Measurements from ENCODE around the gene HSFX3.
A peak's percentile ranks its signal among the peaks of the same experiment; 100 is the strongest.
"Not testable (repeated sequence)": the region's sequence is repeated elsewhere in the genome, so short reads cannot be mapped to it uniquely, and the experiment has no call there.

Gene HSFX3

GRCh38 chrX:149549701-149550100 is at the start of gene HSFX3:
HSFX3 (minus strand) TSS chrX:149549924; CDS start chrX:149549852, 72 bp downstream.
- peaks cover 11% of the 10 kb centered on the region for H3K36me3 Mint-ChIP-seq (ENCODE audit: low read depth)
- not testable (repeated sequence) for DNase-seq; H3K4me1 Mint-ChIP-seq (ENCODE audit: low read depth); H3K27ac Mint-ChIP-seq; H3K9me3 Mint-ChIP-seq; H3K4me3 Mint-ChIP-seq; H3K27me3 Mint-ChIP-seq

- H3K9me3 Mint-ChIP-seq; H3K4me3 Mint-ChIP-seq; H3K4me1 Mint-ChIP-seq (ENCODE audit: low read depth); H3K27ac Mint-ChIP-seq; H3K27me3 Mint-ChIP-seq; H3K36me3 Mint-ChIP-seq (ENCODE audit: low read depth); DNase-seq: not testable (repeated sequence)
Measured at GRCh38 chrX:149598603-149599002, 48.9 kb upstream of the HSFX3 start.

GRCh38 chrX:149595943-149596342 is 46.2 kb upstream of the HSFX3 start:
- not testable (repeated sequence) for DNase-seq; H3K36me3 Mint-ChIP-seq (ENCODE audit: low read depth); H3K4me3 Mint-ChIP-seq; H3K27ac Mint-ChIP-seq; H3K9me3 Mint-ChIP-seq; H3K4me1 Mint-ChIP-seq (ENCODE audit: low read depth); H3K27me3 Mint-ChIP-seq

- H3K27ac Mint-ChIP-seq; H3K4me3 Mint-ChIP-seq; DNase-seq; H3K9me3 Mint-ChIP-seq; H3K36me3 Mint-ChIP-seq (ENCODE audit: low read depth); H3K4me1 Mint-ChIP-seq (ENCODE audit: low read depth); H3K27me3 Mint-ChIP-seq: not testable (repeated sequence)
Measured at GRCh38 chrX:149595214-149595613, 45.5 kb upstream of the HSFX3 start, which contains the start of gene HSFX2. HSFX2 (minus strand) TSS chrX:149595314; CDS start chrX:149594700, 614 bp downstream.

GRCh38 chrX:149590993-149591392 is 41.3 kb upstream of the HSFX3 start:
- not testable (repeated sequence) for DNase-seq; H3K36me3 Mint-ChIP-seq (ENCODE audit: low read depth); H3K27ac Mint-ChIP-seq; H3K4me3 Mint-ChIP-seq; H3K27me3 Mint-ChIP-seq; H3K9me3 Mint-ChIP-seq; H3K4me1 Mint-ChIP-seq (ENCODE audit: low read depth)

- H3K4me3 Mint-ChIP-seq; H3K9me3 Mint-ChIP-seq; H3K27me3 Mint-ChIP-seq; DNase-seq; H3K4me1 Mint-ChIP-seq (ENCODE audit: low read depth); H3K27ac Mint-ChIP-seq; H3K36me3 Mint-ChIP-seq (ENCODE audit: low read depth): not testable (repeated sequence)
Measured at GRCh38 chrX:149587359-149587758, 37.6 kb upstream of the HSFX3 start, which contains the start of gene MAGEA9B. MAGEA9B (minus strand) TSS chrX:149587459; CDS start chrX:149583179, 4,280 bp downstream.

- H3K4me3 Mint-ChIP-seq; H3K9me3 Mint-ChIP-seq; H3K27me3 Mint-ChIP-seq; H3K27ac Mint-ChIP-seq; DNase-seq; H3K36me3 Mint-ChIP-seq (ENCODE audit: low read depth); H3K4me1 Mint-ChIP-seq (ENCODE audit: low read depth): not testable (repeated sequence)
Measured at GRCh38 chrX:149585631-149586030, 35.9 kb upstream of the HSFX3 start.

- not testable (repeated sequence) for H3K9me3 Mint-ChIP-seq; H3K4me1 Mint-ChIP-seq (ENCODE audit: low read depth); DNase-seq; H3K4me3 Mint-ChIP-seq; H3K36me3 Mint-ChIP-seq (ENCODE audit: low read depth); H3K27ac Mint-ChIP-seq; H3K27me3 Mint-ChIP-seq
Measured at GRCh38 chrX:149573456-149573855, 23.7 kb upstream of the HSFX3 start.

GRCh38 chrX:149572743-149573142 is 23.0 kb upstream of the HSFX3 start:
- Mint-ChIP-seq H3K27me3 (peaks cover 8% of the 10 kb centered on the region), H3K4me3 (no peak overlapping the region), H3K27ac (peak overlapping the region; percentile 71), H3K4me1 (ENCODE audit: low read depth) (peaks cover 9% of the 10 kb centered on the region), H3K9me3 (no peaks in the 10 kb centered on the region), H3K36me3 (ENCODE audit: low read depth) (no peaks in the 10 kb centered on the region)
- no peak for DNase-seq

- Mint-ChIP-seq H3K4me3 (no peak overlapping the region), H3K9me3 (no peaks in the 10 kb centered on the region), H3K27ac (no peak overlapping the region)
Measured at GRCh38 chrX:149571770-149572169, 22.0 kb upstream of the HSFX3 start.

GRCh38 chrX:149570668-149571067 is 20.9 kb upstream of the HSFX3 start:
- H3K36me3 Mint-ChIP-seq (ENCODE audit: low read depth) = no peaks in the 10 kb centered on the region
- DNase-seq = no peak
- H3K4me1 Mint-ChIP-seq (ENCODE audit: low read depth) = peaks cover 9% of the 10 kb centered on the region
- H3K4me3 Mint-ChIP-seq = no peak overlapping the region
- no peaks in the 10 kb centered on the region for H3K9me3 Mint-ChIP-seq
- H3K27ac Mint-ChIP-seq = no peak overlapping the region
- peaks cover 8% of the 10 kb centered on the region for H3K27me3 Mint-ChIP-seq

More at GRCh38 chrX:149571770-149572169, 22.0 kb upstream of the HSFX3 start:
- Mint-ChIP-seq H3K4me1 (ENCODE audit: low read depth) (peaks cover 9% of the 10 kb centered on the region), H3K36me3 (ENCODE audit: low read depth) (no peaks in the 10 kb centered on the region), H3K27me3 (peaks cover 8% of the 10 kb centered on the region)
- DNase-seq = no peak

GRCh38 chrX:149569770-149570169 is 20.0 kb upstream of the HSFX3 start:
- Mint-ChIP-seq H3K4me1 (ENCODE audit: low read depth) (peaks cover 9% of the 10 kb centered on the region), H3K27me3 (peaks cover 8% of the 10 kb centered on the region), H3K4me3 (no peak overlapping the region), H3K36me3 (ENCODE audit: low read depth) (no peaks in the 10 kb centered on the region), H3K9me3 (no peaks in the 10 kb centered on the region), H3K27ac (no peak overlapping the region)
- no peak for DNase-seq

- Mint-ChIP-seq H3K4me3 (no peak overlapping the region), H3K4me1 (ENCODE audit: low read depth) (peaks cover 9% of the 10 kb centered on the region), H3K27ac (no peak overlapping the region), H3K36me3 (ENCODE audit: low read depth) (no peaks in the 10 kb centered on the region), H3K27me3 (peaks cover 8% of the 10 kb centered on the region), H3K9me3 (no peaks in the 10 kb centered on the region)
- DNase-seq = no peak
Measured at GRCh38 chrX:149568701-149569296, 19.1 kb upstream of the HSFX3 start.

GRCh38 chrX:149567621-149568417 is 18.1 kb upstream of the HSFX3 start:
- Mint-ChIP-seq H3K27me3 (peaks cover 8% of the 10 kb centered on the region), H3K36me3 (ENCODE audit: low read depth) (no peaks in the 10 kb centered on the region), H3K4me3 (no peak overlapping the region), H3K9me3 (no peaks in the 10 kb centered on the region), H3K27ac (no peak overlapping the region), H3K4me1 (ENCODE audit: low read depth) (peaks cover 7% of the 10 kb centered on the region)
- DNase-seq = no peak

GRCh38 chrX:149563359-149563758 is 13.6 kb upstream of the HSFX3 start:
- Mint-ChIP-seq H3K4me3 (no peak overlapping the region), H3K4me1 (ENCODE audit: low read depth) (no peaks in the 10 kb centered on the region), H3K27ac (no peak overlapping the region), H3K27me3 (no peaks in the 10 kb centered on the region), H3K36me3 (ENCODE audit: low read depth) (no peaks in the 10 kb centered on the region), H3K9me3 (no peaks in the 10 kb centered on the region)
- DNase-seq = no peak

Data from activated T-cell treated with anti-CD3 and anti-CD28 coated beads, Interleukin-2, amount 50 U/mL, for 24 hours (primary cell).